Tibial nerve (tissue), 4 donors: ENCODE data around the gene SNED1. TPM values are rescaled to one million over a fixed set of nuclear protein-coding genes. Genes with fewer than 3 reads are reported as not detected.
"Not testable (repeated sequence)": the region's sequence is repeated elsewhere in the genome, so short reads cannot be mapped to it uniquely, and the experiment has no call there.

Experiments used
- DNase-seq, 2 donors: peaks; one replicate each; pipeline ENCODE4 v3.0.0-alpha.2; 2019; ENCODE audit warnings: low spot score in 2 of 2
- H3K27ac ChIP-seq, 4 donors: fragments of 200-600 bp; sonication (generic) in 3 of 4; one replicate each; pipeline ENCODE4 v1.5.1; 2017 to 2019; ENCODE audit warnings: mild to moderate bottlenecking in 1 of 4
- H3K27me3 ChIP-seq, 2 donors: fragments of 200-600 bp; sonication (generic) in 1 of 2; one replicate each; pipeline versions ENCODE4 v1.5.1 to v1.6.0; 2017 to 2019
- H3K36me3 ChIP-seq, 3 donors: fragments of 200-600 bp; sonication (generic); one replicate each; pipeline ENCODE4 v1.5.1; 2018 to 2019
- H3K4me1 ChIP-seq, 4 donors: fragments of 200-600 bp; sonication (generic) in 3 of 4; one replicate each; pipeline ENCODE4 v1.5.1; 2017 to 2019
- H3K4me3 ChIP-seq, 4 donors: fragments of 200-600 bp; sonication (generic) in 3 of 4; one replicate each; pipeline ENCODE4 v1.5.1; 2017 to 2019; ENCODE audit warnings: mild to moderate bottlenecking in 1 of 4, moderate library complexity in 1 of 4
- H3K9me3 ChIP-seq, 4 donors: fragments of 200-600 bp; sonication (generic) in 3 of 4; one replicate each; pipeline ENCODE4 v1.5.1; 2017 to 2019
- CTCF ChIP-seq, 5 experiments: fragments of 200-600 bp in 3 of 5; fragments of 450-650 bp in 2 of 5; sonication (generic) in 3 of 5; IDR thresholded peaks; one replicate each; pipeline ENCODE4 v1.5.1; 2016 to 2019; ENCODE audit warnings: antibody characterized with exemption in 5 of 5, mild to moderate bottlenecking in 3 of 5, moderate library complexity in 2 of 5
- EP300 ChIP-seq, 2 donors: sonication (generic); formaldehyde crosslinking; IDR thresholded peaks; one replicate each; pipeline ENCODE4 v1.6.1; 2017; ENCODE audit warnings: antibody characterized with exemption in 2 of 2, mild to moderate bottlenecking in 1 of 2
- POLR2A ChIP-seq, 2 donors: fragments of 450-650 bp; IDR thresholded peaks; one replicate each; pipeline ENCODE4 v1.6.1; 2017; ENCODE audit warnings: antibody characterized with exemption in 2 of 2, mild to moderate bottlenecking in 2 of 2, moderate library complexity in 2 of 2
- WGBS, 2 donors: methylation state at CpG; one replicate each; pipeline ENCODE4 v1.1.5; 2018; 5-methylcytosine and 5-hydroxymethylcytosine counted together
- total RNA-seq, 4 donors: library from RNA; depleted of rRNA; stranded (reverse); fragments of >200 nt; gene quantifications; one replicate each; pipeline ENCODE4 v1.1.0, GENCODE V29; 2016

The SNED1 gene
- total RNA-seq, 4 donors from 2014 or later: 116 to 226 (median 141) TPM

- peaks cover 0 to 25% (median 0%) of the 10 kb centered on the region in 3 donors for H3K36me3 ChIP-seq
- H3K27me3 ChIP-seq: no peaks in the 10 kb centered on the region
- peak; percentile 60 to 72 for DNase-seq
- no peaks in the 10 kb centered on the region for H3K9me3 ChIP-seq
- peak within 1 kb of the TSS; percentile 83 to 97 (median 92) for H3K4me3 ChIP-seq
- peaks cover 0 to 40% (median 13%) of the 10 kb centered on the region in 4 donors for H3K4me1 ChIP-seq
- TF ChIP-seq CTCF (IDR thresholded peaks at IDR 0.05): no peak
- peak; percentile 67 to 95 for TF ChIP-seq EP300 (IDR thresholded peaks at IDR 0.05)
- peak in 1 of 2 donors; percentile 51 for TF ChIP-seq POLR2A (IDR thresholded peaks at IDR 0.05)
- peak within 1 kb of the TSS; percentile 65 to 93 (median 86) for H3K27ac ChIP-seq
- 0 to 1% methylated on average over 38 to 55 of the region's 56 CpGs for WGBS, 2 donors
Measured at GRCh38 chr2:241102239-241102803, 103.9 kb downstream of the SNED1 start, which contains the start of gene MTERF4. Gene MTERF4 (minus strand): TSS chr2:241102287. CDS start chr2:241102273, 14 bp downstream.

- Histone ChIP-seq H3K4me1 (peaks cover 0 to 40% (median 13%) of the 10 kb centered on the region in 4 donors), H3K27ac (peak overlapping the region in 2 of 4 donors; percentile 86 to 93), H3K9me3 (no peaks in the 10 kb centered on the region), H3K27me3 (no peaks in the 10 kb centered on the region), H3K36me3 (peaks cover 0 to 19% (median 0%) of the 10 kb centered on the region in 3 donors), H3K4me3 (peak overlapping the region in 3 of 4 donors; percentile 92 to 97 (median 93))
- 39 to 44% methylated on average over 5 of the region's 5 CpGs for WGBS, 2 donors
- DNase-seq: no peak
- TF ChIP-seq EP300 (IDR thresholded peaks at IDR 0.05): no peak
- TF ChIP-seq POLR2A (IDR thresholded peaks at IDR 0.05): no peak
- no peak for TF ChIP-seq CTCF (IDR thresholded peaks at IDR 0.05)
Measured at GRCh38 chr2:241103176-241103595, 104.8 kb downstream of the SNED1 start.

- H3K27ac ChIP-seq, H3K9me3 ChIP-seq, H3K27me3 ChIP-seq, H3K36me3 ChIP-seq, H3K4me3 ChIP-seq, DNase-seq: not testable (repeated sequence)
- 93 to 95% methylated on average over 10 of the region's 10 CpGs for WGBS, 2 donors
- peaks cover 0 to 31% (median 13%) of the 10 kb centered on the region in 4 donors for H3K4me1 ChIP-seq
Measured at GRCh38 chr2:241104611-241105010, 106.2 kb downstream of the SNED1 start.

- peaks cover 0 to 21% (median 12%) of the 10 kb centered on the region in 4 donors for H3K4me1 ChIP-seq
- no peak overlapping the region for H3K27ac ChIP-seq
- no peak for DNase-seq
- H3K9me3 ChIP-seq: no peaks in the 10 kb centered on the region
- H3K36me3 ChIP-seq: peaks cover 0 to 5% (median 0%) of the 10 kb centered on the region in 3 donors
- no peak for TF ChIP-seq EP300 (IDR thresholded peaks at IDR 0.05)
- no peak for TF ChIP-seq POLR2A (IDR thresholded peaks at IDR 0.05)
- TF ChIP-seq CTCF (IDR thresholded peaks at IDR 0.05): no peak
- no peaks in the 10 kb centered on the region for H3K27me3 ChIP-seq
- H3K4me3 ChIP-seq: no peak overlapping the region
- WGBS, 2 donors: 43 to 69% methylated on average over 3 of the region's 3 CpGs
Measured at GRCh38 chr2:241105641-241106040, 107.2 kb downstream of the SNED1 start.

GRCh38 chr2:241107031-241107783 is 108.8 kb downstream of the SNED1 start:
- no peak for DNase-seq
- 89 to 90% methylated on average over 7 to 9 of the region's 9 CpGs for WGBS, 2 donors

More at GRCh38 chr2:241107031-241107783, 108.8 kb downstream of the SNED1 start:
- Histone ChIP-seq H3K9me3 (no peaks in the 10 kb centered on the region), H3K4me1 (peaks cover 0 to 11% (median 7%) of the 10 kb centered on the region in 4 donors), H3K27ac (no peak overlapping the region), H3K27me3 (no peaks in the 10 kb centered on the region), H3K4me3 (no peak overlapping the region), H3K36me3 (peaks cover 0 to 9% (median 0%) of the 10 kb centered on the region in 3 donors)
- TF ChIP-seq POLR2A (IDR thresholded peaks at IDR 0.05) (no peak), EP300 (IDR thresholded peaks at IDR 0.05) (no peak), CTCF (IDR thresholded peaks at IDR 0.05) (no peak)
